Activated T-cell treated with anti-CD3 and anti-CD28 coated beads, Interleukin-2, amount 50 U/mL, for 4 hours (primary cell): ENCODE measurements around the gene TTC22. TPM values are rescaled to one million over a fixed set of nuclear protein-coding genes. Genes with fewer than 3 reads are reported as not detected.

Source experiments
- ATAC-seq, 2 donors: fragments of 200-7000 bp; cut with Tn5 transposase; one replicate each; pipeline ENCODE4 v1.10.0; 2021
- DNase-seq: peaks from one replicate; pipeline ENCODE4 v3.0.0-alpha.2; 2020
- H3K27me3 Mint-ChIP-seq: one replicate; pipeline ENCODE4 v1.8.0; 2021; ENCODE audit warnings: low read depth, mixed read lengths
- H3K36me3 Mint-ChIP-seq: one replicate; pipeline ENCODE4 v1.8.0; 2022; ENCODE audit warnings: mixed read lengths; ENCODE audit not compliant: insufficient read depth
- H3K4me1 Mint-ChIP-seq: one replicate; pipeline ENCODE4 v1.8.0; 2021; ENCODE audit warnings: low read depth, mixed read lengths
- H3K4me3 Mint-ChIP-seq: one replicate; pipeline ENCODE4 v1.8.0; 2021; ENCODE audit warnings: mild to moderate bottlenecking, moderate library complexity, mixed read lengths
- H3K9me3 Mint-ChIP-seq: one replicate; pipeline ENCODE4 v1.8.0; 2021; ENCODE audit warnings: mixed read lengths
- total RNA-seq, 3 donors: library from RNA; stranded (reverse); gene quantifications; one replicate each; pipeline ENCODE4 v1.2.1, GENCODE V29; 2021

Gene TTC22
- total RNA-seq = 1 to 10 TPM; 1.9 to 2.8 (median 2.0) TPM

DNA sequence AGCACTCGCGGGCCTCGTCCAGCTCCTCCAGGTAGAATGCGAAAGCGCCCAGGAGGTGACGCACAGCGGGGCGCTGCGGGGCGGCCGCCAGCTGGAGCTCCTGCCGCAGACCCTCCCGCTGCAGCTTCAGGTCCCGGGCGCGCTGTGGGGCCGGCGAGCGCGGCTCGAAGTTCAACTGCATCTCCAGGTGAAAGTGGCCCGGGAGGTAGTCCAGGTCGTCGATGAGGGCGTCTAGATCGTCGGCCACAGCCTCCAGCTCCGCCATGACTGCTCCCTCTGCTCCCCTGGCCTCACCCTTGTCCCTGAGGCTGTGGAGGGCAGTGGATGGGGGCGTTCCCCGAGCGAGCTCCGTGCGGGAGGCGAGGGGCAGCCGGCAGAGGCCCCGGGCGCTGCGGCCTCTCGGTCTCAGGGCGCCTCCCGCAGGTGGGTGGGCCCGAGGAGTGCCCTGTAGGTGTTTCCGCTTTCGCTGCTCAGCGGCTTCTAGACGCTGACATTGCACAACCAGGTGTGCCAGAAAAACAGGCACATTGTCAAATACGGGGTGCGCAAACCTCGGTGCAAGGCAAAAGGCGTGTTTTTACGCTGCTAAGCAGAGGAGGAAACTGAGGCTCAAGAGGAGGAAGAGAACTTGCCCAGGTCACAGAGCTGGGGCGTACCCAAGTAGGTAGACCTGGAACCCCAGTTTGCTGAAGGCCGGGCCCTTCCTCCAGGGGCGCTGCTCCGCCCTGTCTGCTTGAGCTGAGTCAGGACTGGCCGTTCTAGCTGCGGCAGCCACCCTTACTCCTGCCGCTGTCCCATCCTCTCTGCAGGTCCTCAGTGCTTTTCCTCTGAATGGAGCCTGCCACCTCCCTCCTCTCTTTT is at the start of gene TTC22:
Gene TTC22 (minus strand): TSS at position 425 of the 861 bp plus-strand sequence. CDS start 160 bp downstream, at position 265.
- H3K36me3 Mint-ChIP-seq = no peaks in the 10 kb centered on the region
- no peaks in the 10 kb centered on the region for H3K27me3 Mint-ChIP-seq
- H3K4me3 Mint-ChIP-seq = peak within 1 kb of the TSS; percentile 88
- peak; percentile 61 for DNase-seq
- H3K9me3 Mint-ChIP-seq = no peaks in the 10 kb centered on the region
- peak; percentile 72 to 73 for ATAC-seq
- peaks cover 62% of the 10 kb centered on the region for H3K4me1 Mint-ChIP-seq

DNA sequence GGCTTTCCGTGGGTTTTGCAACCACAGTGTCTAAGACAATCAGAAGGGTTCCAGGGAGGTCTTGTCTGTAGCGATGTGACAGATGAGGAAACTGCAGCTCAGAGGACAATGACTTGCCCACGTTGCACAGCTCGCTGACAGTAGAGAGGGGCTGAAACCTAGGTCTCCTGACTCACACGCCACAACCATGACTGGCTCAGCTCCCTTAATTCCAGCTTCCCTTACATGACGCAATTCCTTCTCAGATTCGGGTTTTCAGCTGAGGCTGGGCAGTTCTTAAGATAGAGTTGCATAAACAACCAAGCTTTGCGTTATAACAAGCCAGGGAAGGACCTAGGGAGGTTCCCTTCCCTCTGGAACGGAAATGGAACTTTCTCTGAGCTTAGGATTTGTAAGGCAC is 49.6 kb upstream of the TTC22 start:
- no peaks in the 10 kb centered on the region for H3K27me3 Mint-ChIP-seq
- peaks cover 7% of the 10 kb centered on the region for H3K36me3 Mint-ChIP-seq
- DNase-seq (no peak), ATAC-seq (no peak)
- H3K4me1 Mint-ChIP-seq = no peaks in the 10 kb centered on the region
- no peak overlapping the region for H3K4me3 Mint-ChIP-seq
- no peaks in the 10 kb centered on the region for H3K9me3 Mint-ChIP-seq

DNA sequence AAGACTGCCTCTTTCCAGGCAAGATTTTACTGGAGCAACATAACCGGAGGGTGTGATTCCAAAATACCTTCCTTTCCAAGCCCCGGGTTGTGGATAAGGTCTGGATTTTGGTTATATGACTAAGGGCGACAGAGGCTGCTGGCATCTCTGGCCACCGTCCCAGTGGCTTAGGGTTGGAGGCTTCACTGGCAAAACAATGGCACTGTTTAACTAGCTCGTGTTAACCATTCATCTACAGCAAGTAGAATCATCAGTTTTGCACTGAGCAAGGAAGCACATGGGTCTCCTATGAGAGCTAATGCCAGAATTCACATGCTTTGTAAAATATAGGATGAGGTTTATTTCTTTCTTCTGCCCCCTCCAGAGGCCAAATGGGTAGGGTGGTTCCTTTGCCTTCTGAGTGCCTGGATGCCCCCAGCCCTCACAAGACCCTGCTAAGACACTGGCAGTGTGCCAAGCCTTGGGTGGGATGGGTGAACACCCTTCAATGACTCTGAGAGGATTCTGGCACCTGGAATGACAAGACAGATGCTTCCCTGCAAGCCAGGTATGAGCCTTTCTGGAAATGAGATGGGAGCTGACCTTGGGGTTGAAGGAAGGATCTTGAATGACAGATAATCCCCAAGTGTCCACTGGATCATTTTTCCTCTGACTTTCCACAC is 49.1 kb upstream of the TTC22 start:
- ATAC-seq (no peak), DNase-seq (no peak)
- H3K4me1 Mint-ChIP-seq = no peaks in the 10 kb centered on the region
- no peak overlapping the region for H3K4me3 Mint-ChIP-seq
- H3K27me3 Mint-ChIP-seq = no peaks in the 10 kb centered on the region
- no peaks in the 10 kb centered on the region for H3K9me3 Mint-ChIP-seq
- H3K36me3 Mint-ChIP-seq = peaks cover 7% of the 10 kb centered on the region

DNA sequence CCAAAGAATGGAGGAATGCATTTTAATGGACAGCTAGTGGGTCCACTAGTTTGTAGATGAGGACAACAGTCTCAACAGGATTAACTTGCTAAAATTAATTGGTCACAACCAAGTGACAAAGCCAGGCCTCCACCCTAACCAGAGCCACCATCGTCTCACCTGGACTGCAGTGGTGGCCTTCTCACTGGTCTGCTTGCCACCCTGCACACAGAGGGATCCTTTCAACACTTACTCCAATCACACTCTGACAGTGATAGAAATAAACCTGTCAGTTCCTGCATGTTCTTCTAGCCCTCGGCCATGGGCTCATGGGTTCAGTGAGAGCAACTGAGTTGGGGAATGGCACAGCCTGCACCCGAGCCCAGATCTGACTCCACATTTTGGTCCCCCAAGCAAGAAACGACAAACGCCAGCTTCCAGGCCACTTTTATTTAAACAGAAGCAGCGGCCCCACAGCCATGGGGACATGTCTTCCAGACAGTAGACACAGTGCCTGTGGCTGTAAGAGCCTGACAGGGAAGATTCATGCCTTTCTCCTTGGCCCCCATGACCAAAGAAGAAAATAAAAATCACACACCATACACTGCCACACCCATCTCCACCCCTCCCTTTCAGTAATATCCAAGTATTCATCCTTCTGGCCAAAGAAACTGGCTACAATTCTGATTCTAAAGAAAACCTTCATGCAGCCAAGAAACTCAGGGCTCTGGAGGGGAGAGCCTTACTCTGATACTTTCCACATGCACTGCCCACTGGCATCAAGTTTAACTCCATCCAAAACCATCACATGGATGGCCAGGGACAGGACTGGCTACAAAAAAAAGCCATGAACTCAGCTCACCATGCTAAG is 48.3 kb upstream of the TTC22 start:
- ATAC-seq (no peak), DNase-seq (no peak)
- Mint-ChIP-seq H3K9me3 (no peaks in the 10 kb centered on the region), H3K27me3 (no peaks in the 10 kb centered on the region), H3K4me3 (no peak overlapping the region), H3K36me3 (peaks cover 7% of the 10 kb centered on the region), H3K4me1 (no peaks in the 10 kb centered on the region)

DNA sequence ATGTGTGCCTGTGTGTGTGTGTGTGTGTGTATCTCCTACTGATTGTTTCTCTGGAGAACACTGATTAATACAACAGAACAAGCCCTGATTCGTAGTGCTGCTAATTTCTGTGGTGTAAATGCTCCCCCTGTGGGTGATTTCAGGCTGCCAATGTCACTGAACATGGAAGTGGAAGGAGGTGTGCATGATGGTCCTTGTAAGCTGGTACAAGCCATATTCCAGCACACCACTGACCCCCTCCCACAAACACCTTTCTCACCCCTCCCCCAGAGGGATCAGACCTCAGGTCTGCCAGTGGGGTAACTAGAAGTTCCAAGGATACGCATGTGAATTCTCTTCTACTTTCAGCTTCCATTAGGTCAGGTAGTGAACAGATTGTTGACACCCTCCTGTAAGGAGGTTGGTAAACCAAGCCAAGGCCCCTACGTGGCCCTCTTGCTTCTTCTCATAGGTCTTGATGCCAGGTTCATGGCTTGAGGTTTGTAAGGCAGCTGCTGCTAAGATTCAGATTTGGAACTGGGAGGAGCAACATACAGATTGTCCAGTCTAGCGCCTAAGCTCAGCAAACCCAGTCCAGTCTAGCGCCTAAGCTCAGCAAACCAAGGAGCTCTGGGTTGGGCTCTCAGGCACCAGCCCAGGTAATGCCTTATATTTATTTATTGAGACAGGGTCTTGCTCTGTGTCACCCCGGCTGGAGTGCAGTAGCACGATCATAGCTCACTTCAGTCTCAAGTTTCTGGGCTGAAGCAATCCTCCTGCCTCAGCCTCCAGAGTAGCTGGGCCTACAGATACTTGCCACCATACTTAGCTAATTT is 47.2 kb upstream of the TTC22 start:
- Mint-ChIP-seq H3K4me3 (no peak overlapping the region), H3K9me3 (no peaks in the 10 kb centered on the region), H3K27me3 (no peaks in the 10 kb centered on the region), H3K36me3 (peaks cover 7% of the 10 kb centered on the region), H3K4me1 (no peaks in the 10 kb centered on the region)
- ATAC-seq (no peak), DNase-seq (no peak)

DNA sequence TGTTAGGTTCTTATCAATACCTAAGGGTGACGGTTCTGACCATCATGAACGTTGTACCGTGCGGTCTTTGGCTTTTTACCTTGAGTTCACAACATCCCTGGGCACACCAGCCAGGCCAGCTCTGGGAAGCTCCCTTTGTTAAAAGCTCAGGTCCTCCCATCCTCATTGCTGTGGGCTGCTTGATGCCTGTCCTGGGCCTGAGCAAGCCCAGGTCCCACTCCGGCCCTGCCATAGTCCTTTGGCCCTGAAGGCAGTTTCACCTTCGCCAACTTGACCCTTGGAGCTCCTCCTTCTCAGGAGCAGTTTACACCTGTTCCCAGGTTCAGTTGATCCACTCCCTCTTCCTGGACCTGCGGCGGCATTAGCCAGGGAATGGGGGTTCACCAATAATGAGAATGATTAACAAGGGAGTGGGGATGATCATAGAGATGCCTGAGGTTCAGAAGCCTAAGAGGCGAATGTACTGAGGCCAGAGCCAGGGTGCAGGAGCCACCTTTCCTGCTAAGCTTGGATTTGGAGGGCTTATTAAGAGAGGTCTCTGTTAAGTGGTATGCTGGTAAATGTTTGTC is 45.7 kb upstream of the TTC22 start:
- Mint-ChIP-seq H3K4me3 (no peak overlapping the region), H3K27me3 (no peaks in the 10 kb centered on the region), H3K36me3 (peaks cover 5% of the 10 kb centered on the region), H3K4me1 (no peaks in the 10 kb centered on the region), H3K9me3 (no peaks in the 10 kb centered on the region)
- no peak for DNase-seq
- ATAC-seq = no peak

DNA sequence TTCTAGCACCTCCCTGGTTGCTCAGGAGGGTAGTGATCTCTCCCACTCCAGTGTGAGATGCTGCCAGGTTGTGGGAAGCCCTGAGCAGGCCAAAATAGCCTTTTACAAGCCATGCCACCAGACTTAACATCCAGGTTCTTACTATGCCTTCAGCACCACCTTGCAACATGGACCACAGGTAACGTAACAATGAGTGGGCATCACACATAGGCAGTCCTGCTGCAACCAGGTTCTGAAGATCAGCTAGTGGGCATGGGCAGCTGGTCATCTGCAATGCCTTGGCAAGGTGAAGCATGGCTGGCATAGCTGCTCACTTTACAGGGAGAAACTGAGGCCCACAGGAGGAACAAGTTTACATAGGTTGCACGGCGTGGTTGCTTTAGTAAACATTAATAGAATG is 45.2 kb upstream of the TTC22 start:
- Mint-ChIP-seq H3K36me3 (peaks cover 5% of the 10 kb centered on the region), H3K27me3 (no peaks in the 10 kb centered on the region), H3K9me3 (no peaks in the 10 kb centered on the region), H3K4me1 (no peaks in the 10 kb centered on the region), H3K4me3 (no peak overlapping the region)
- ATAC-seq = no peak
- DNase-seq = no peak

DNA sequence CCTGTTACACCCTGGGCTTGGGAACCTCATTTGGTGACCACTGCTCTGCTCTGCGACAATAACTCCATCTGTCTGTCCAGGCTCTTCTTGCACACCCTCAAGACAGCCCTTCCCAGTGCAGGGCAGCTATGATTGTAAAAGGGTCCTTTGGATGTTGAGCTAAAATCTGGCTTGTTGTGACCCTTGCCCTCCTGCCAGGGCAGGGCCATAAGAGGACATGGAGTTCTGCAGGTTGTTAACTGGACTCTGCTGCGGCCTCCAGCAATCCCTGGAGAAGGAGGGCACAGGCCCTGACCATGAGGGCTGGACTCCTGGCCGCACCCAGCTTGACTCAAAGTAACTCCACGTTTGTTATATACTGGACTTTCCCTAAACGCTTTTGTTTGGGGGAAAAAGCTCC is 44.6 kb upstream of the TTC22 start:
- no peaks in the 10 kb centered on the region for H3K27me3 Mint-ChIP-seq
- H3K4me3 Mint-ChIP-seq = no peak overlapping the region
- no peaks in the 10 kb centered on the region for H3K4me1 Mint-ChIP-seq
- no peaks in the 10 kb centered on the region for H3K9me3 Mint-ChIP-seq
- ATAC-seq (no peak), DNase-seq (no peak)
- H3K36me3 Mint-ChIP-seq = peaks cover 5% of the 10 kb centered on the region

DNA sequence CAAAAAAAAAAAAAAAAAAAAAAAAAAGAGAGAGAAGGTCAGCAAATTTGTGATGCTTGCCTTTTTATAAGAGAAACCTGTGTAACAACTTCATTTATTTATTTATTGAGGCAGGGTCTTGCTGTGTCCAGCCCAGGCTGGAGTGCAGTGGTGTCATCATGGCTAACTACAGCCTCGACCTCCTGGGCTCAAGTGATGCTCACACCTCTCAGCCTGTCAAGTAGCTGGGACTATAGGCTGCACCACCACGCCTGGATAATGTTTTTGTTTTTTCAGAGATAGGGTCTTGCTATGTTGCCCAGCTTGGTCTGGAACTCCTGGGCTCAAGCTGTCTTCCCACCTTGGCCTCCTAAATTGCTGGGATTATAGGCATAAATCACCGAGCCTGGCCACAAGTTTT is 43.4 kb upstream of the TTC22 start:
- no peaks in the 10 kb centered on the region for H3K4me1 Mint-ChIP-seq
- no peaks in the 10 kb centered on the region for H3K27me3 Mint-ChIP-seq
- ATAC-seq (no peak), DNase-seq (no peak)
- H3K36me3 Mint-ChIP-seq = no peaks in the 10 kb centered on the region
- H3K9me3 Mint-ChIP-seq = no peaks in the 10 kb centered on the region
- H3K4me3 Mint-ChIP-seq = no peak overlapping the region

DNA sequence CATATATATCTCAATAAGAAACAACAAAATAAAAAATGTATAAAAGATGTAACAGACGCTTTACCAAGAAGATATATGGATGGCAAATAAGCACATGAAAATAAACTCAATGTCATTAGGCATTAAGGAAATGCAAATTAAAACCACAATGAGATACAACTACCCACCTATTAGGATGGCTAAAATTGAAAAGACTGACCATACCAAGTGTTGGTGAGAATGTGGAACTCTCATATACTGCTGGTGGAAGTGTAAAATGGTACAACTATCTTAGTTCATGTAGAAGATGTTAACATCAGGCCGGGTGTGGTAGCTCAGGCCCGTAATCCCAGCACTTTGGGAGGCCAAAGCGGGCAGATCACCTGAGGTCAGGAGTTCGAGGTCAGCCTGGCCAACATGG is 42.3 kb upstream of the TTC22 start:
- Mint-ChIP-seq H3K36me3 (no peaks in the 10 kb centered on the region), H3K4me3 (no peak overlapping the region), H3K27me3 (no peaks in the 10 kb centered on the region), H3K4me1 (no peaks in the 10 kb centered on the region), H3K9me3 (no peaks in the 10 kb centered on the region)
- DNase-seq (no peak), ATAC-seq (no peak)

DNA sequence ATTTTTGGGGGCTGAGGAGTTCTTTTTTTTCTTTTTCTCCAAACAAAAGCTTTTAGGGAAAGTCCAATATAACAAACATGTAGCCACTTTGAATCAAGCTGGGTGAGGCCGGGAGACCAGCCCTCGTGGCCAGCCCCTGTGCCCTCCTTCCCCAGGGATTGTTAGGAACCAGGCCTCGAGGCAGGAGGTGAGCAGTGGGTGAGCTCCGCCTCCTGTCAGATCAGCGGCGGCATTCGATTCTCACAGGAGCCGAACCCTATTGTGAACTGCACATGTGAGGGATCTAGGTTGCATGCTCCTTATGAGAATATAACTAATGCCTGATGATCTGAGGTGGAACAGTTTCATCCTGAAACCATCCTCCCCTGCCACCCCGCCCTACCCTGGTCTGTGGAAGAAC is 41.8 kb upstream of the TTC22 start:
- no peak overlapping the region for H3K4me3 Mint-ChIP-seq
- H3K4me1 Mint-ChIP-seq = no peaks in the 10 kb centered on the region
- H3K36me3 Mint-ChIP-seq = no peaks in the 10 kb centered on the region
- H3K9me3 Mint-ChIP-seq = no peaks in the 10 kb centered on the region
- DNase-seq (no peak), ATAC-seq (no peak)
- H3K27me3 Mint-ChIP-seq = no peaks in the 10 kb centered on the region

DNA sequence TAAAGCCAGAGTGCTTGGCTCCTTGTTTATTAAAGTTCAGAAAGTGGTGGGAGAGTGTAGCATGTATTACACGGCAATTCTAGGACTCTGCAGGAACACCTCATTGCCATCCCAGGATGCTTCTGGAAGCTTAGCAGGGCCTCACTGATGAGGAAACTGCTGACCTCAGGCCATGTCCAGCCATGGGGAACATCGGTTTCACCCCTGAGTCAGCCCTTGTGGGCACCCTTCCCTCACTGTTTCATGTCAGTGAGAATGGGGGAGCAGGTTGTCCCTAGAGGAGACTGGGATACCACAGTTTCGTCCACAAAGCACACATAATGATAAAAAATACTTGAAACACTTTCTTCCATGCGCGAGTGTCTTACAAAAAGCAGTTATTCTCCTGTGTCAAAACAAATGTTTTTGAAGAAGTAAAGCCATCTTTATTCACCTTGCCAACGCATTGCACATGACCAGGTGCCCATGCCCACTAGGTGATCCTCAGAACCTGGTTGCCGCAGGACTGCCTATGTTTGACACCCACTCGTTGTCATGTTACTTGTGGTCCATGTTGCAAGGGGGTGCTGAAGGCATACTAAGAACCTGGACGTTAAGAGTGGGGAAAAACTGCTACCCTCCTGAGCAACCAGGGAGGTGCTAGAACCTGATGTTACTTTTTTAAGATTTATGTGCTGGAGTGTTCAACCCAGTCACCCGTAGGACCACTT is 41.2 kb upstream of the TTC22 start:
- Mint-ChIP-seq H3K4me1 (no peaks in the 10 kb centered on the region), H3K9me3 (no peaks in the 10 kb centered on the region), H3K27me3 (no peaks in the 10 kb centered on the region), H3K4me3 (no peak overlapping the region), H3K36me3 (no peaks in the 10 kb centered on the region)
- DNase-seq (no peak), ATAC-seq (no peak)

DNA sequence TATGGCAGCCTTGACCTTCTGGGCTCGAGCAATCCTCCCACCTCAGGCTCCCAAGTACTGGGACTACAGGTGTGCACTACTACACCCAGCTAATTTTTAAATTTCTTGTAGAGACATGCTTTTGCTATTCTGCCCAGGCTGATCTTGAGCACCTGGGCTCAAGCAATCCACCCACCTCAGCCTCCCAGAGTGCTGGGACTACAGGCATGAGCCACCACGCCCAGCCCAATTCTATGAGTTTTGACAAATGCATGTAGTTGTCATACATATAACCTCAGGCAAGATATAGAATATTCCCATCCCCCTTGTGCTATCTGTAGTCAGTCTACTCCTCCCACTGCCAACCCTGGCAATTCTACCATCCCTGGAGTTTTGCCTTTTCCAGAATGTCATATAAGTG is 38.7 kb upstream of the TTC22 start:
- no peaks in the 10 kb centered on the region for H3K27me3 Mint-ChIP-seq
- no peaks in the 10 kb centered on the region for H3K36me3 Mint-ChIP-seq
- no peak for DNase-seq

More for the DNA sequence above, 38.7 kb upstream of the TTC22 start:
- Mint-ChIP-seq H3K4me1 (no peaks in the 10 kb centered on the region), H3K9me3 (no peaks in the 10 kb centered on the region), H3K4me3 (no peak overlapping the region)
- no peak for ATAC-seq
